OCI-M2 (cell line): ENCODE measurements around the gene SERTAD1.
"Not testable (repeated sequence)": the region's sequence is repeated elsewhere in the genome, so short reads cannot be mapped to it uniquely, and the experiment has no call there.

Experiments
- DNase-seq: peaks from one replicate; lab custom pipeline; 2025; ENCODE audit not compliant: unreplicated experiment; lab: John Stamatoyannopoulos, UW

The SERTAD1 gene

DNA sequence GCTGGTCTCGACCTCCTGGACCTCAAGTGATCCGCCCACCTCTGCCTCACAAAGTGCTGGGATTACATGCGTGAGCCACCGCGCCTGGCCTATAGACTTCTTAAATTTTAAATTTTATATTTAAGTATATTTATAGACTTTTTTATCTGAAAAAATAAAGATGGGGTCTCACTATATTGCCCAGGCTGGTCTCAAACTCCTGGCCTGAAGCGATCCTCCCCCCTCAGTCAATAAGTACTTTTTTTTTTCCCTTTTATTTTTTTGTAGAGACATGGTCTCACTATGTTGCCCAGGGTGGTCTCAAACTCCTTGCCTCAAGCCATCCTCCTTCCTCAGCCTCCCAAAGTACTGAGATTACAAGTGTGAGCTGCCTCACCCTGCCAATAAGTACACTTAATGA is 1.9 kb downstream of the SERTAD1 start:
- no peak for DNase-seq

GRCh38 chr19:40422748-40423566 is 2.8 kb downstream of the SERTAD1 start:
- no peak for DNase-seq

DNA sequence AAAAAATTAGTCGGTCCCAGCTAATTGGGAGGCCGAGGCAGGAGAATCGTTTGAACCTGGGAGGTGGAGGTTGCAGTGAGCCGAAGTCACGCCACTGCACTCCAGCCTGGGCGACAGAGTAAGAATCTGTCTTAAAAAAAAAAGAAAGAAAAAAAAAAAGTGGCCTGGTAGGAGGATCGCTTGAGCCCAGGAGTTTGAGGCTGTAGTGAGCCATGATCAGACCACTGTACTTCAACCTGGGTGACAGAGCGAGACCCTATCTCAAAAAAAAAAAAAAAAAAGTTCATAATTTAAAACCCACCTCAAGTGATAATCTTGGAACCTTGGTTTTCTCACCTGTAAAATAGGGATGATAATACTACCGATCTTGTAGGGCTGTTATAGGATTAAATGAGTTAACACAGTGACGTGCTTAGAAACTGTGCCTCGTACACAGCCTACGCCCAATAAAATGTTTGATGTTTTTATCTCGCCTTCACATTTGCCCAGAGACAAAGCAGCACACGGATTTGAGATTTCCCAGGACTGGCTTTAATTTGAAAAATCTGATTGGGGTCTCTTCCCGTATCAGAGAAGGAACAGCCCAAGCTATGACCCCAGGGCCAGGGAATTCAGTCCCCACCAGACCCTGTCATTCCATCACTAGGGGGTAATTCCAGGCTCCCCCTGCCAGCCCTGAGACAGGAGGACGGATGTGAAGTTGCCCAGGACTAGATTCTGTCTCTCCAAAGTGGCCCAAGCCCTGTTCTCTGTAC is 3.6 kb downstream of the SERTAD1 start:
- DNase-seq = no peak

DNA sequence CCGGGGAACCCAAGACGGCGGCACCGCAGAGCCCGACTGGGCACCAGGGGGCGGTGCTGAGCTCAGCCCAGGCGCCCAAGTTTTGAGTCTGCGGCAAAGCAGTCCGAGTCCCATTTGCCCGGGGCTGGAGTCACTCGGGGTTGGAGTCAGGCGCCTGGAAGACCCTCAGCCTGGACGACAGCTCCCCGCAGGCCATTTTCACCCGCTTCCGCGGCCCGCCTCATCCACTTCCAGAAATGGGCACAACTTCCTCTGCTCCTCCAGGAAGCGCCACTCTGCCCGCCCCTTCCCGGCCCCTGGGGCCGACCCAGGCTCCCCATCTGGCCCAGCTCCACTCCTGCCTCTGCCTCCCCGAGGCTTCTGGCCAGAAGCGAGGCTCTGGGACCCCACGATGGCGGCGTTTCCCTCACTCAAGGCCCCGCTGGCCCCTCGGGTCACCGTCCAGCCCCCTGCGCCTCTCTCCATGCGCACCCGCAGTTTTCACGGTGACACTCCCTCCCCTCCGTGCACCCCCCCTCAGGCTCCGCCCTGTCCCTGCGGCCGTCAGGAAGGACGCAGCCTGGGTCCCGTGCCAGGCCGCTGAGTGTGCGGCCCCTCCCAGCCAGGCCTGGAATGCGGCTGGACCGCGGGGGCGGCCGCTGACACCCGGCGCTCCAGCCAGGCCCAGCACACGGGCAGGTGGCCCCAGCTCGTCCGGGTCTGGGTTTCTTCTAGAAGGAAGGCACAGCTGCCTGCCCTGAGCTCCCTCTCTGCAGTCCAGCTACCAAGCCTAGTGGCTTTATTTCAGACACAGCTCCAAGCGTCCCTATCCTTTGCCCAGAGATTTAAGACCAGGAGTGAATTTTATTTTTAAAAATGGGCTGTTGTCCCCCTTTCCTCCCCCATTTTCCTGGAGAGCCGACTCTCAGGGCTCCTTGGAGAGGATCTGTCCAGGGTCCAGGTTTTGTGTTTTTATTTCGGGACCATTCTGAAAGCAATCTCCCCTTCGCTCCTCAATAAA is 4.7 kb downstream of the SERTAD1 start:
- peak; percentile 94 for DNase-seq

DNA sequence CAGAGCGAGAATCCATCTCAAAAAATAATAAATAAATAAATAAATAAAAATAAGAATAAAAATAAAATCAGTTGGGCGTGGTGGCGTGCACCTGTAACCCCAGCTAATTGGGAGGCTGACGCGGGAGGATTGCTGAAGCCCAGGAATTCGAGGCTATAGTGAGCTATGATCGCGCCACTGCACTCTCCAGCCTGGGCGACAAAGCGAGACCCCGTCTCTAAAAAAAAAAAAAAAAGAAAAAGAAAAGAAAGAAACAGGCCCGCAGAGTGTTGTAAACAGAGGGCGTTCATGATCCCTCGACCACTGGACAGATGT is 5.4 kb downstream of the SERTAD1 start:
- no peak for DNase-seq

DNA sequence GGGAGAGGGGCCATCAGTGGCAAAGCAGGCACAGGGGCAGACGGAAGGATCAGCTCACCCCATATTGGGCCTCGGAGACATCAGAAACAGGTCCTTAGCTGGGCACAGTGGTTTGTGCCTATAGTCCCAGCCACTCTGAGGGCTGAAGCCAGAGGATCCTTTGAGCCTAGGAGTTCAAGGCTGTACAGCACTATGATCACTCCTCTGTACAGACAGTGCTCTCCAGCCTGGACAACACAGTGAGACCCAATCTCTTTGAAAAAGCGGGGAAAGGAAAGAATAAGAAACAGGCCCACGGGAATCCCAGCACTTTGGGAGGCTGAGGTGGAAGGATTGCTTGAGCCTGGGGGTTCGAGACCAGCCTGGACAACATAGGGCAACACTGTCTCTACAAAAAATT is 6.0 kb downstream of the SERTAD1 start:
- DNase-seq = no peak

DNA sequence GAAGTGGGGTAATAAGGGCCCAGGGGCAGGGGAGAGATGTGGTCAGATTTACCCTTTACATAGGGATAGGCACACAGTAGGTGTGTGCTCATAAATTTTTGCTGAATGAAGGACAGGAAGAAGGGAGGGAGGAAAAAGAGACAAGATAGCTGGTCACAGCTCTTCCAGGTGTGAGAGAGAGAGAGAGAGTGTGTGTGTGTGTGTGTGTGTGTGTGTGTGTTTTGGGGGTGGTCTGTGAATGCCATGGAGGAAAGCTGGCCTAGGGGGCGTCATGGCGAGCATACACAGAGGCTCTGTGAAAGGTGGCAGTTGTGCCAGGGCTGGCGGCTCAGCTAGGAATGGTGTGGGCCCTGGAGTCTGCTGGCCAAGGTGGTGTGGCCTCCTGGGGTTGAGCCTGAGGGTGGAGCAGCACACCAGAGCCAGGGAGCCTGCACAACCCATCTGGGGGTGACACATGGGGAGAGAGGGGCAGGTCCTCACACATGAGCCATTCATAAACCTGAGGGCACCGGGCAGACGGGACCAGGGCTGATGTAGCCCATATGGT is 6.7 kb downstream of the SERTAD1 start:
- no peak for DNase-seq

DNA sequence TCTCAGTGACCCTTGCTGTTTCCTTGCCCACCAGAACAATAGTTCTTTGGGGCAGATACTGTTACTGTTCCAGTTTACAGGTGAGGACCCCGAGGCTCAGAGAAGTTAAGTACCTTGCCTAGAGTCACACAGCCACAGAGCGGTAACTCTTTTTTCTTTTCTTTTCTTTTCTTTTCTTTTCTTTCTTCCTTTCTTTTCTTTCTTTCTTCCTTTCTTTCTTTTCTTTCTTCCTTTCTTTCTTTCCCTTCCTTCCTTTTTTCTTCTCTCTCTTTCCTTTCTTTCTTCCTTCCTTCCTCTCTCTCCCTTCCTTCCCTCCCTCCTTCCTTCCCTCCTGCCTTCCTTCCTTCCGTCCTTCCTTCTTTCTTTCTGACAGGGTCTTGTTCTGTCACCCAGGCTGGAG is 7.8 kb downstream of the SERTAD1 start:
- DNase-seq = no peak

GRCh38 chr19:40417643-40417981 is 8.2 kb downstream of the SERTAD1 start:
- no peak for DNase-seq

- DNase-seq = no peak
Observed at GRCh38 chr19:40416918-40417642, 8.7 kb downstream of the SERTAD1 start.

DNA sequence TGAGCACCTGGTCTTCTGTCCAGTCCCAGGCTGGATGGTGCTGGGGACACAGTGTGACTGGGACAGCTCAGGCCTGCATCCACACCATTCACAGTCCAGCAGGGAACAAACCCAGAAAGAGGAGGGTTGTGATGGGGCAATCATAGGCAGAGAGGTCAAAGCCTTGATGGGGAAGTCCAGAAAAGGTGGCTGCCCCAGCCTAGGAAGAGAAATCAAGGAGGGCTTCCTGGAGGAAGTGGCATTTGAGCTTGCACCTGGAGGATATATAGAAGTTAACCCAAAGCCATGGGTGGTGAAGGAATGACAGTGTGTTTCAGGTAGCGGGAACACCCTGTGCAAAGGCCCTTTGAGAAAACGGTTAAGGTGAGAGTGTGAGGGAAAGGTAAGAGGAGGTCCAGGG is 10.0 kb downstream of the SERTAD1 start:
- DNase-seq = no peak

DNA sequence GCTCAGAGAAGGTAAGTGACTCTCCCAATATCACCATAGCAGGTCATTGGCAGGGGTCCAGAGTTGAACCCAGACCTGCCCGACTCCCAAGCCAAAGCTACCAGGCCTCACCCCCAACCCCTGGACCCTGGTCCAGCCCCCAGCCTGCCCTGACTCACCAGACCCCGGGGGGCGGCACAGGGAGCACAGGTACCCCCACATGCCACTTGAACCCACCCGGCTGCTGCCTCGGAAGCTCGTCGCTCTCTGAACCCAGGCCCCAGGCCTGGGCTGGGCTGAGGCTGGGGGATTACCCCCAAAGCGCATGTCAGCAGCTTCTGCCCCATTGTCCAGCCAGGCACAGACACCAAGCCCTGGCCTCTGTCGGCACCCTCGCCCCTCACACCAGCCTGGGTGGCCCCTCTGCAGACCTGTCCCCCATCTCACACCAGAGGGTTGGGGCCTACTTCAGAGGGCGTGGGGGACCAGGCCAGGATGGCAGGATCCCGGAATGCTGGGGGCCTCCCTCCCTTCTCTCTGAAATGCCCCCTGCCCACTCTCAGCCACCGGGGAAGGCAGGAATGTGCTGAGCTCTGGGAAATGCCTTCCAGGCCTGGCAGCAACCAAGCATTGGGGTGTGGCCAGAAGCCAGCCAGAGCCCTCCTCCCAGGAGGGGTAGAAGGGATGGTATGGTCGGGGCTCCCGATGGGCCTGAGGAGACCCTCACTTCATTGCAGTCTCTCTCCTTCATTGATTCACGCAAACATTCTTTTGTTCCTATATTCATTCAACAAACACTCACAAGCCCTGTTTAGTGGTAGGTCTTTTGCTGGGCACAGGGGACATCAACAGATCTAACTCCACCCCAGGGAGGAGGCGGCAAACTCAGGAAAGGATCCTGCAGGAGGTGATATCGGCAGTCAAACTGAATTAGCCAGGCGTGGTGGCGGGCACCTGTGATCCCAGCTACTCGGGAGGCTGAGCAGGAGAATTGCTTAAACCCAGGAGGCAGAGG is 11.0 kb downstream of the SERTAD1 start:
- no peak for DNase-seq

DNA sequence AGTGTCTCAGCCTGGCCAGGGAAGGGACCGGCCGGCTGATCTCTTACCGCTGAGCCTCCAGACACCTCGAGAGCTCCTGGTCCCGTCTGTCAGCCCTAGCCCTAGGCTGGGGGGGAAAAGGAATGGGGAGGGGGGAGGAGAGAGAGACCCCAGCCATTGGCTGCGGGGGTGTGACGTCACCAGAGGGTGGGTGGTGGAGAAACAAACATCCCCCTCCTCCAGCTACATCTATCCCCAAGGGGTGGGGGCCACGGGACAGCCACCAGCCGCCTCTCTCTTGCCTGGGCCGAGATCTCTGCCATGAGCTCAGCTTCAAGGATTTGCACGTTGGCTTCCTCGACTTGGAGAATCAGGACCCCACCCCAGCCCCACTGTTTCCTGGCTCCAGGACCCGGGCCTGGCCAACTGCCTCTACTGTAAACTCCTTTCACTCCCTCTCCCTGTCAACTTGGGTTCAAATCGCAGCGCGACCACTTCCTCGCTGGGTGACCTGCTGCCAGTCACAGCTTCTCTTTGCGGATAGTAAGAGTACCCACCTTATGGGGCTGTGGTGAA is 12.4 kb downstream of the SERTAD1 start, which contains the start of gene PRX:
Gene PRX (minus strand): TSS at position 88 of the 555 bp plus-strand sequence. CDS start 5,446 bp downstream, outside the sequence.
- no peak for DNase-seq

GRCh38 chr19:40412866-40413265 is 12.9 kb downstream of the SERTAD1 start:
- no peak for DNase-seq

DNA sequence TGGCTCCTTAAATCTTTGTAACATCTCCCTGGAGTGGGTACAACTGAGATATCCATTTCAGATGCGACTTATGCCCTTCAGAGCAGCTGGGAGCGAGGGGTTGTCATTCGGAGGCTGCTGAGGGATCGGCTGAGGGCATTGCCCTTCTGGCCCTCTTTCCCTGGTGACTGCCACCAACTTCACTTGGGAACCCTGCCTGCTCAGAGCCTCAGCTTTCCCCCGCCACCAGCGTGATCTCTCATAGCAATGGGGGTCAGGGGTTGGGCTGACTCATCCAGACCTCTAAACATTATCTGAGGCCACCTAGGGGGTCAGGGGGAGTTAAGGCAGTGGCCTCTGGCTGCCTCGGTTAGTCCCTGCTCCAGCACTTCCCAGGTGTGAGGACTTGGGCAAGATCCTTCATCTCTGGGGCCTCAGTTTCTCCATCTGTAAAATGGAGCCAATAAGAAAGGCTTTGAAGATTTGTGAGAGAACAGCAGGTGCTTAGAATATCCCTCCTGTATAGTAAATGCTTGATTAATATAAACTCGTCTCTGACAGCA is 13.8 kb downstream of the SERTAD1 start:
- DNase-seq = no peak

GRCh38 chr19:40411125-40411842 is 14.5 kb downstream of the SERTAD1 start:
- DNase-seq = no peak

- DNase-seq = no peak
Observed at GRCh38 chr19:40410030-40410389, 15.8 kb downstream of the SERTAD1 start.

DNA sequence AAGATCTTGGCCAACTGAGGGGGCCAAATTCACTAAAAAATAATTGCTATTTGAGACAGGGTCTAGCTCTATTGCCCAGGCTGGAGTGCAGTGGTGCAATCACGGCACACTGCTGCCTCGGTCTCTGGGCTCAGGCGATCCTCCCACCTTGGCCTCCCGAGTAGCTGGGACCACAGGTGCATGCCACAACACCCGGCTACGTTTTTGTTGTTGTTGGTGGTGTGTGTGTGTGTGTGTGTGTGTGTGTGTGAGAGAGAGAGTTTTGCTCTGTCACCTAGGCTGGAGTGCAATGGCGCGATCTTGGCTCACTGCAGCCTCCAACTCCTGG is 17.2 kb downstream of the SERTAD1 start:
- not testable (repeated sequence) for DNase-seq
